ENCODE results near the gene OSBPL5. TPM values are rescaled to one million over a fixed set of nuclear protein-coding genes. Genes with fewer than 3 reads are reported as not detected.

The OSBPL5 gene
- polyA plus RNA-seq, 3 donors = 3.1 to 30.3 (median 6.8) TPM

- Histone ChIP-seq H3K27ac (ENCODE audit: low read depth in 1 of 2, low read length in 2 of 2) (no peak overlapping the region), H3K4me2 (replicated peaks; ENCODE audit: extremely low read depth, low read length, poor library complexity, severe bottlenecking) (no peak overlapping the region), H3K4me1 (ENCODE audit: control insufficient read depth in 1 of 2, insufficient read depth in 2 of 2, low read length in 2 of 2) (peaks cover 47 to 54% of the 10 kb centered on the region in 2 donors), H3K9ac (ENCODE audit: insufficient read depth, low read length, poor library complexity, severe bottlenecking) (peak overlapping the region; percentile 21), H3K9me3 (replicated peaks in 1 of 2; ENCODE audit: control insufficient read depth in 1 of 2, insufficient read depth in 1 of 2, low read length in 2 of 2) (no peaks in the 10 kb centered on the region), H3K27me3 (ENCODE audit: control insufficient read depth in 2 of 2, insufficient read depth in 2 of 2, low read length in 2 of 2) (no peaks in the 10 kb centered on the region), H4K20me1 (ENCODE audit: insufficient read depth, low read length) (peaks cover 98% of the 10 kb centered on the region), H3K4me3 (replicated peaks in 1 of 3; ENCODE audit: low read depth in 2 of 3, low read length in 3 of 3) (no peak overlapping the region), H3K36me3 (replicated peaks in 1 of 2; ENCODE audit: control insufficient read depth in 1 of 2, insufficient read depth in 2 of 2, low read length in 2 of 2) (peaks cover 3 to 9% of the 10 kb centered on the region in 2 donors), H3K79me2 (ENCODE audit: insufficient read depth, low read length) (peaks cover 61% of the 10 kb centered on the region), H2AFZ (ENCODE audit: insufficient read depth, low read depth, low read length, poor library complexity, severe bottlenecking) (no peak overlapping the region)
- Mint-ChIP-seq H3K36me3 (peaks cover 3 to 18% of the 10 kb centered on the region in 2 donors), H3K27me3 (ENCODE audit: low read depth in 3 of 3) (peaks cover 0 to 3% (median 3%) of the 10 kb centered on the region in 3 donors), H3K27ac (peak overlapping the region in 1 of 7 donors; percentile 78), H3K9me3 (peaks cover 0 to 2% (median 0%) of the 10 kb centered on the region in 7 donors), H3K4me1 (peaks cover 41% of the 10 kb centered on the region), H3K4me3 (peak overlapping the region in 1 of 2 donors; percentile 24)
- TF ChIP-seq CTCF (IDR thresholded peaks at IDR 0.05) = no peak
- intact Hi-C loops (cut with micrococcal nuclease) = no loop called here
- peak in 2 of 3 donors; percentile 11 to 42 for DNase-seq
- WGBS (ENCODE audit: insufficient coverage) = 70% methylated on average over 22 of the region's 23 CpGs
These were observed 31.6 kb downstream of the OSBPL5 start for GRCh38 chr11:3133261-3134217.

- no peak overlapping the region for H3K9ac ChIP-seq (ENCODE audit: insufficient read depth, low read length, poor library complexity, severe bottlenecking)
- Mint-ChIP-seq H3K4me3 (no peak overlapping the region), H3K9me3 (peaks cover 0 to 2% (median 0%) of the 10 kb centered on the region in 7 donors), H3K27ac (peak overlapping the region in 1 of 7 donors; percentile 26), H3K27me3 (ENCODE audit: low read depth in 3 of 3) (peaks cover 0 to 6% (median 3%) of the 10 kb centered on the region in 3 donors), H3K4me1 (peaks cover 40% of the 10 kb centered on the region), H3K36me3 (peaks cover 3 to 25% of the 10 kb centered on the region in 2 donors)
- no peak overlapping the region for H3K27ac ChIP-seq (ENCODE audit: low read depth in 1 of 2, low read length in 2 of 2)
- WGBS (ENCODE audit: insufficient coverage) = 91% methylated on average over 6 of the region's 8 CpGs
- no peak overlapping the region for H3K4me2 ChIP-seq (replicated peaks; ENCODE audit: extremely low read depth, low read length, poor library complexity, severe bottlenecking)
- no peak overlapping the region for H3K4me3 ChIP-seq (replicated peaks in 1 of 3; ENCODE audit: low read depth in 2 of 3, low read length in 3 of 3)
- intact Hi-C loops (cut with micrococcal nuclease) = no loop called here
- H3K4me1 ChIP-seq (ENCODE audit: control insufficient read depth in 1 of 2, insufficient read depth in 2 of 2, low read length in 2 of 2) = peaks cover 45 to 47% of the 10 kb centered on the region in 2 donors
- peaks cover 54% of the 10 kb centered on the region for H3K79me2 ChIP-seq (ENCODE audit: insufficient read depth, low read length)
- H3K9me3 ChIP-seq (replicated peaks in 1 of 2; ENCODE audit: control insufficient read depth in 1 of 2, insufficient read depth in 1 of 2, low read length in 2 of 2) = no peaks in the 10 kb centered on the region
- no peak for DNase-seq
- no peak for TF ChIP-seq CTCF (IDR thresholded peaks at IDR 0.05)
- peaks cover 4 to 16% of the 10 kb centered on the region in 2 donors for H3K36me3 ChIP-seq (replicated peaks in 1 of 2; ENCODE audit: control insufficient read depth in 1 of 2, insufficient read depth in 2 of 2, low read length in 2 of 2)
- no peaks in the 10 kb centered on the region for H3K27me3 ChIP-seq (ENCODE audit: control insufficient read depth in 2 of 2, insufficient read depth in 2 of 2, low read length in 2 of 2)
- H2AFZ ChIP-seq (ENCODE audit: insufficient read depth, low read depth, low read length, poor library complexity, severe bottlenecking) = no peak overlapping the region
- H4K20me1 ChIP-seq (ENCODE audit: insufficient read depth, low read length) = peaks cover 98% of the 10 kb centered on the region
These were observed 32.3 kb downstream of the OSBPL5 start for GRCh38 chr11:3132831-3133260.
